Neural cell (in vitro differentiated cells): ENCODE measurements around the gene ISYNA1. TPM values are rescaled to one million over a fixed set of nuclear protein-coding genes. Genes with fewer than 3 reads are reported as not detected.

Experiments used
- H2AFZ ChIP-seq: fragments of 200-600, 300-800 bp; sonication (generic), shearing (Covaris generic); 2 replicates; pipeline ENCODE4 v1.6.0; 2014; ENCODE audit warnings: low read depth, mild to moderate bottlenecking, antibody characterized with exemption, low read length, moderate library complexity
- H3F3A ChIP-seq: fragments of 200-600 bp; shearing (Covaris generic); 2 replicates; pipeline ENCODE4 v1.6.1; 2016; ENCODE audit warnings: mild to moderate bottlenecking, moderate library complexity, mixed read lengths, antibody characterized with exemption, low read length; ENCODE audit not compliant: insufficient read depth, poor library complexity, severe bottlenecking
- H3K27ac ChIP-seq: fragments of 200-600, 300-800 bp; sonication (generic), shearing (Covaris generic); 2 replicates; pipeline ENCODE4 v1.5.1; 2014; ENCODE audit warnings: mild to moderate bottlenecking, low read length, moderate library complexity
- H3K27me3 ChIP-seq: fragments of 300-800, 200-600 bp; sonication (generic), shearing (Covaris generic); 2 replicates; pipeline ENCODE4 v1.6.0; 2014; ENCODE audit warnings: mild to moderate bottlenecking, low read depth, low read length, moderate library complexity; ENCODE audit not compliant: insufficient read depth
- H3K36me3 ChIP-seq: fragments of 300-800, 200-600 bp; sonication (generic), shearing (Covaris generic); 2 replicates; pipeline ENCODE4 v1.5.1; 2014; ENCODE audit warnings: mild to moderate bottlenecking, antibody characterized with exemption, low read length, moderate library complexity; ENCODE audit not compliant: insufficient read depth
- H3K4me2 ChIP-seq: fragments of 300-800, 200-600 bp; sonication (generic), shearing (Covaris generic); 2 replicates; pipeline ENCODE4 v1.6.0; 2014; ENCODE audit warnings: mild to moderate bottlenecking, low read length
- H3K4me3 ChIP-seq: fragments of 300-800, 200-600 bp; sonication (generic), shearing (Covaris generic); 2 replicates; pipeline ENCODE4 v1.5.1; 2014; ENCODE audit warnings: mild to moderate bottlenecking, low read length, moderate library complexity
- H3K79me2 ChIP-seq: fragments of 200-600 bp; shearing (Covaris generic); replicated peaks from 2 replicates; pipeline ENCODE4 v1.6.0; 2014; ENCODE audit warnings: mild to moderate bottlenecking, low read length, moderate library complexity; ENCODE audit not compliant: insufficient read depth
- H3K9ac ChIP-seq: fragments of 300-800, 200-600 bp; sonication (generic), shearing (Covaris generic); 2 replicates; pipeline ENCODE4 v1.6.1; 2016; ENCODE audit warnings: mild to moderate bottlenecking, low read length, mixed read lengths
- H3K9me2 ChIP-seq: fragments of 200-600 bp; shearing (Covaris generic); 2 replicates; pipeline ENCODE4 v1.6.1; 2016; ENCODE audit warnings: mild to moderate bottlenecking, low read length, mixed read lengths; ENCODE audit not compliant: insufficient read depth
- H3K9me3 ChIP-seq: fragments of 200-600, 300-800 bp; sonication (generic), shearing (Covaris generic); 2 replicates; pipeline ENCODE4 v1.6.1; 2016; ENCODE audit warnings: mild to moderate bottlenecking, mixed run types, low read length, moderate library complexity, mixed read lengths
- H4K20me1 ChIP-seq: fragments of 200-600 bp; shearing (Covaris generic); 2 replicates; pipeline ENCODE4 v1.6.1; 2016; ENCODE audit warnings: mild to moderate bottlenecking, mixed run types; ENCODE audit not compliant: insufficient read depth
- CTCF ChIP-seq: fragments of 450-650 bp; IDR thresholded peaks from 2 replicates; pipeline ENCODE4 v1.5.1; 2014; ENCODE audit warnings: antibody characterized with exemption, mild to moderate bottlenecking, moderate library complexity; ENCODE audit not compliant: poor library complexity, severe bottlenecking
- EP300 ChIP-seq: fragments of 450-650 bp; conservative IDR thresholded peaks from 2 replicates; pipeline ENCODE4 v1.6.1; 2014; ENCODE audit warnings: antibody characterized with exemption, mild to moderate bottlenecking, moderate library complexity; ENCODE audit not compliant: poor library complexity, severe bottlenecking
- EZH2 ChIP-seq: fragments of 200-600, 300-800 bp; shearing (Covaris generic), sonication (generic); IDR thresholded peaks from 2 replicates; pipeline ENCODE4 v1.6.1; 2014; ENCODE audit warnings: antibody characterized with exemption, low read length, borderline replicate concordance, mild to moderate bottlenecking; ENCODE audit not compliant: insufficient read depth, poor library complexity, severe bottlenecking
- MXI1 ChIP-seq: fragments of 450-650 bp; conservative IDR thresholded peaks from 2 replicates; pipeline ENCODE4 v1.6.1; 2014; ENCODE audit warnings: antibody characterized with exemption, mild to moderate bottlenecking; ENCODE audit not compliant: poor library complexity, severe bottlenecking
- POLR2AphosphoS5 ChIP-seq: IDR thresholded peaks from 2 replicates; pipeline ENCODE4 v1.6.1; 2012
- RAD21 ChIP-seq: fragments of 450-650 bp; conservative IDR thresholded peaks from 2 replicates; pipeline ENCODE4 v1.6.1; 2014; ENCODE audit warnings: antibody characterized with exemption, mild to moderate bottlenecking, moderate library complexity
- REST ChIP-seq: IDR thresholded peaks from 2 replicates; pipeline ENCODE4 v1.6.1; 2012; ENCODE audit warnings: borderline replicate concordance
- SMC3 ChIP-seq: fragments of 450-650 bp; conservative IDR thresholded peaks from 2 replicates; pipeline ENCODE4 v1.6.1; 2014; ENCODE audit warnings: antibody characterized with exemption, mild to moderate bottlenecking, moderate library complexity; ENCODE audit not compliant: poor library complexity
- TAF1 ChIP-seq: IDR thresholded peaks from 2 replicates; pipeline ENCODE4 v1.6.1; 2012; ENCODE audit warnings: low read depth
- polyA plus RNA-seq: library from polyadenylated mRNA; depleted of rRNA; stranded (reverse); fragments of >200 nt; gene quantifications from 2 replicates; pipeline ENCODE4 v1.2.3, GENCODE V29; 2014

Gene ISYNA1
- polyA plus RNA-seq, 1 donor from 2014 or later = 123 TPM

GRCh38 chr19:18389726-18390064, 48.2 kb downstream of the ISYNA1 start:
- H3F3A ChIP-seq = no peaks in the 10 kb centered on the region
- no peaks in the 10 kb centered on the region for H3K9me2 ChIP-seq
- H3K79me2 ChIP-seq = no peaks in the 10 kb centered on the region
- no peaks in the 10 kb centered on the region for H4K20me1 ChIP-seq
- H3K4me2 ChIP-seq = no peak overlapping the region
- no peaks in the 10 kb centered on the region for H3K36me3 ChIP-seq
- H3K4me3 ChIP-seq = no peak overlapping the region
- H3K27me3 ChIP-seq = peaks cover 9% of the 10 kb centered on the region
- H3K9me3 ChIP-seq = no peaks in the 10 kb centered on the region
- TF ChIP-seq CTCF = no peak
- no peak for TF ChIP-seq EZH2
- no peak for TF ChIP-seq TAF1
- TF ChIP-seq POLR2AphosphoS5 = no peak
- no peak for TF ChIP-seq EP300
- TF ChIP-seq RAD21 = no peak
- TF ChIP-seq MXI1 = no peak
- no peak for TF ChIP-seq SMC3
- no peak for TF ChIP-seq REST
- no peak overlapping the region for H2AFZ ChIP-seq
- no peak overlapping the region for H3K9ac ChIP-seq
- no peak overlapping the region for H3K27ac ChIP-seq

- no peak for TF ChIP-seq MXI1
- Histone ChIP-seq H3K79me2 (no peaks in the 10 kb centered on the region), H3K9me2 (no peaks in the 10 kb centered on the region), H3K9me3 (no peaks in the 10 kb centered on the region), H3K4me3 (peak overlapping the region; percentile 64), H3K4me2 (no peak overlapping the region), H3F3A (no peaks in the 10 kb centered on the region), H4K20me1 (no peaks in the 10 kb centered on the region), H3K27ac (no peak overlapping the region), H3K9ac (no peak overlapping the region), H3K36me3 (no peaks in the 10 kb centered on the region), H2AFZ (no peak overlapping the region), H3K27me3 (peaks cover 9% of the 10 kb centered on the region)
Measured at GRCh38 chr19:18388960-18389725, 48.8 kb downstream of the ISYNA1 start.
